ENCODE measurements around the gene PHRF1.
A peak's percentile ranks its signal among the peaks of the same experiment; 100 is the strongest.

PHRF1 gene

GRCh38 chr11:598005-598680, 21.9 kb downstream of the PHRF1 start:
- no peak for DNase-seq

DNA sequence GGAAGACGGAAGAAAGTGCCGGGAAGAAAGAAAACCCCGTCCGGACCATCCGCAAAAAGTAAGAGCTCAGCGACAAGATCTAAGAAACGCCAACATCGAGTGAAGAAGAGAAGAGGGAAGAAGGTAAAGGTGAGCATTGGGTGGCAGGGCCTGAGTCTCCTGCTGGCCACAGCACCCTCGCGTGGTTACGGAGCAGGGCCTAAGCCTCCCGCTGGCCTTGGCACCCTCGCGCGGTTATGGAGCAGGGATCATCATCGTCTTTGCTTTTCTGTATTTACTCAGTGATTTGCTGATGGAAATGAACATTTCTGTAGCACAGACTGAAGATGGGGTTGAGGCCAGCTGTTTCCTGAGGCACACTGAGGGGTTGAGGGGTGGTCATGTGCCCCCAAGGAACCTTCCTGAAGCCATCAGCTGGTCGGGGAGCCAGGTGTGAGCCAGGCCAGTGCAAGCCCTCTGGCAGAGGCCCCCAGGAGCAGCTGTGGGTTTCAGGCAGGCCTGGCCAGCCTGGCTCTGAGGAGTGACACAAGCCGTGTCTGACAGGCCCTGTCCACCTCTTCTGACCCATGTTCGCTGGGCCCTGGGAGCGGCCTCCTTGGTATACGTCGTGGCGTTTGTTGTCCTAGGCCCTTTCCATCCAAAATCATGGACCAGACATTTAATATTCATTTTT, 25.4 kb downstream of the PHRF1 start:
- DNase-seq, result no peak

DNA sequence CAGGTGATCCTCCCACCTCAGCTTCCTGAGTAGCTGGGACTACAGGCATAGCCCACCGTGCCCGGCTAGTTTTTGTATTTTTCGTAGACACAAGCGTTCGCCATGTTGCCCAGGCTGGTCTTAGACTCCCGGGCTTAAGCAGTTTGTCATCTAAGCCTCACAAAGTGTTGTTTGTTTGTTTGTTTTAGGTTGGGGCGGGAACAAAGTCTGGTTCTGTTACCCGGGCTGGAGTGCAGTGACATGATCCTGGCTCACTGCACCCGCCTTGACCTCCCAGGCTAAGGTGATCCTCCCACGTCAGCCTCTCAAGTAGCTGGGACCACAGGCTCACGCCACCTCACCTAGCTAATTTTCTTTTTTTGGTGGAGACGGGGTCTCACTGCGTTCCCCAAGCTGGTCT, 26.9 kb downstream of the PHRF1 start:
- no peak for DNase-seq

DNA sequence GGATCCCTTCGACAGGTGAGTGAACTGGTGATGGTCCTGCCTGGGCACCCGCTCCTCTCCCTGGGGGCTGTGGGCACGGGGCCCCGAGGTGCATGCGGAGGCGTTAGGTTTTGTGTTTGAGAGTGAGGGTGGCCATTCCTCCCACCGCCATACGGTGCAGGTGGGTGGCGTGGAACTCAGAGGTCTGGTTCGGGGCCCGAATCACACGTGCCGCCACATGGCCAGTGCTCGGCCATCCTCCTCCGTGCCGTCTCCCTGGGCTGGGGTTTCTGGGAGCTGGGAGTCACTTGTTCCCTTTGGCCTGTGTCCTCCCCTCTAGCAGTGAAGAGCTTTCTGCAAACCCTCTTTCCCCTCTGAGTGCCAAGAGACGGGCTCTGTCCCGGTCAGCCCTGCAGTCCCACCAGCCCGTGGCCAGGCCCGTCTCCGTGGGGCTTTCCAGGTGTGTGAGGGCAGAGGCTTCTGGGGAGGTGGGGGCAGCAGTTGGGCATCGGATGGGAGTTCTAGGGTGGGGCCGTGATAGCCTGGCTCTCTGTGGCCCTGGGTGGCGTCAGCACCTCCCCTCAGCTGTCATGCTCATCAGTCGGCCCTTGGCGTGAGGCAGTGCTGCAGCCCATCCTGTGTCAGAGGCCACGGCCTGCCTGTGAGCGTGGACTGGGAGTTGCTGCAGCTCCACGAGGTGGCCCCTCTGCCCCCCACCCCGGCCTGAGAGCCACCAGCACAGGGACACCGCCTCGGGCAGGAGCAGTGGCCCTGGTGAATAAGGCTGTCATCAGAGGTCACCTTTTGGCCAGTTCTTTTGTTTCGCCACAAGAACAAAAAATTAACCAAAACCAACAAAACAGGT, 29.2 kb downstream of the PHRF1 start:
- DNase-seq, result no peak

DNA sequence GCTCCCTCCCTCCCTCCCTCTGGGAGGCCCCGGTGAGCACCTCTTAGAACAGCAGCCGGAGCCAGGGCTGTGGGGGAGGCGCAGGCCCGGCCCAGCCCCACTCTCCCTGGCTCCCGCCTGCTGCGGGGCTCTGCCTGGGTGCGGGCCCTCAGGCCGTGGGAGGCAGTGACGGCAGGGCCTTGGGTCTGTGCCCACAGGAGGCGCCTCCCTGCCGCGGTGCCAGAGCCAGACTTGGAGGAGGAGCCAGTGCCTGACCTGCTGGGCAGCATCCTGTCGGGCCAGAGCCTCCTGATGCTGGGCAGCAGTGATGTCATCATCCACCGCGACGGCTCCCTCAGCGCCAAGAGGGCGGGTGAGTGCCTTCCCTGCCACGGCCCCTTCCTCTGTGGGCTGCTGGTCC, 30.0 kb downstream of the PHRF1 start:
- no peak for DNase-seq

GRCh38 chr11:607020-607780, 30.9 kb downstream of the PHRF1 start:
- no peak for DNase-seq

DNA sequence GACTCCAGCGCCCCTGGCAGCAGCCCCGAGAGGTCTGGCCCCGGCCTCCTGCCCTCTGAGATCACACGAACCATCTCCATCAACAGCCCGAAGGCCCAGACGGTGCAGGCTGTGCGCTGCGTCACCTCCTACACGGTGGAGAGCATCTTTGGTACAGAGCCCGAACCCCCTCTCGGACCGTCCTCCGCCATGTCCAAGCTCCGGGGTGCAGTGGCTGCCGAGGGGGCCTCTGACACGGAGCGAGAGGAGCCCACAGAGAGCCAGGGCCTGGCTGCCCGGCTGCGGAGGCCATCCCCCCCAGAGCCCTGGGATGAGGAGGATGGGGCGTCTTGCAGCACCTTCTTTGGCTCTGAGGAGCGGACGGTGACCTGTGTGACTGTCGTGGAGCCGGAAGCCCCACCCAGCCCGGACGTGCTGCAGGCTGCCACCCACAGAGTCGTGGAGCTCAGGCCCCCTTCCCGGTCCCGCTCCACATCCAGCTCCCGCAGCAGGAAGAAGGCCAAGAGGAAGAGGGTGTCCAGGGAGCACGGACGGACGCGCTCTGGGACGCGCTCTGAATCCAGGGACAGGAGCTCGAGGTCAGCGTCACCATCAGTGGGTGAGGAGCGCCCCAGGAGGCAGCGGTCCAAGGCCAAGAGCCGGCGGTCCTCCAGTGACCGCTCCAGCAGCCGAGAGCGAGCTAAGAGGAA, 31.8 kb downstream of the PHRF1 start:
- DNase-seq, result no peak

- DNase-seq, result no peak
These were observed 32.6 kb downstream of the PHRF1 start for GRCh38 chr11:608791-609251.

DNA sequence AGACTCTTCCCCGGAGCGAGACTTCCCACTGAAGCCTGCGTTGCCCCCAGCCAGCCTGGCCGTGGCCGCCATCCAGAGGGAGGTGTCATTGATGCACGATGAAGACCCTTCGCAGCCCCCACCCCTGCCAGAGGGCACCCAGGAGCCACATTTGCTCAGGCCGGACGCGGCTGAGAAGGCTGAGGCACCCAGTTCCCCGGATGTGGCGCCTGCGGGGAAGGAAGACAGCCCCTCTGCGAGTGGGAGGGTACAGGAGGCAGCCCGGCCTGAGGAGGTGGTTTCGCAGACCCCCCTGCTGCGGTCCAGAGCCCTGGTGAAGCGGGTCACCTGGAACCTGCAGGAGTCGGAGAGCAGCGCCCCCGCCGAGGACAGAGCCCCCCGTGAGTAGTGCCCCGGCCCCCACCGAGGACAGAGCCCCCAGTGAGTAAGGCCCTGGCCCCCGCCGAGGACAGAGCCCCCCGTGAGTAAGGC, 33.1 kb downstream of the PHRF1 start:
- DNase-seq, result no peak

DNA sequence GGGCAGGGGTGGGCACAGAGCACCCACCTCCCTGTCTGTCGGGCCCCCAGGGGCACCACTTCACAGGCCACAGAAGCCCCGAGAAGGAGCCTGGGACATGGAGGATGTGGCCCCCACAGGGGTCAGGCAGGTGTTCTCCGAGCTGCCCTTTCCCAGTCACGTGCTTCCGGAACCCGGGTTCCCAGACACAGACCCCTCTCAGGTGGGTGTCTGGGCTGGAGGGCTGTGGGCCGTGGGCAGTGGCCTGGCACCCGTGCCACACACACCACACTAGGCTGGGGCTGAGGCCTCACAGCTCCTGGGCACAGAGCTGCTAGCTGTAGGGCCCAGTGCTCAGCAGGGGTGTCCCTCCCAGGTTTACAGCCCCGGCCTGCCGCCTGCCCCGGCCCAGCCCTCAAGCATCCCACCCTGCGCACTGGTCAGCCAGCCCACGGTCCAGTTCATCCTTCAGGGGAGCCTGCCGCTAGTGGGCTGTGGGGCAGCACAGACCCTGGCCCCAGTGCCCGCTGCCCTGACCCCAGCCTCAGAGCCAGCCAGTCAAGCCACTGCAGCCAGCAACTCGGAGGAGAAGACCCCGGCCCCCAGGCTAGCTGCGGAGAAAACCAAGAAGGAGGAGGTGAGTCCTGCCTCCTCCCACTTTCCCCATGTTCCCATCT, 34.0 kb downstream of the PHRF1 start:
- no peak for DNase-seq

DNA sequence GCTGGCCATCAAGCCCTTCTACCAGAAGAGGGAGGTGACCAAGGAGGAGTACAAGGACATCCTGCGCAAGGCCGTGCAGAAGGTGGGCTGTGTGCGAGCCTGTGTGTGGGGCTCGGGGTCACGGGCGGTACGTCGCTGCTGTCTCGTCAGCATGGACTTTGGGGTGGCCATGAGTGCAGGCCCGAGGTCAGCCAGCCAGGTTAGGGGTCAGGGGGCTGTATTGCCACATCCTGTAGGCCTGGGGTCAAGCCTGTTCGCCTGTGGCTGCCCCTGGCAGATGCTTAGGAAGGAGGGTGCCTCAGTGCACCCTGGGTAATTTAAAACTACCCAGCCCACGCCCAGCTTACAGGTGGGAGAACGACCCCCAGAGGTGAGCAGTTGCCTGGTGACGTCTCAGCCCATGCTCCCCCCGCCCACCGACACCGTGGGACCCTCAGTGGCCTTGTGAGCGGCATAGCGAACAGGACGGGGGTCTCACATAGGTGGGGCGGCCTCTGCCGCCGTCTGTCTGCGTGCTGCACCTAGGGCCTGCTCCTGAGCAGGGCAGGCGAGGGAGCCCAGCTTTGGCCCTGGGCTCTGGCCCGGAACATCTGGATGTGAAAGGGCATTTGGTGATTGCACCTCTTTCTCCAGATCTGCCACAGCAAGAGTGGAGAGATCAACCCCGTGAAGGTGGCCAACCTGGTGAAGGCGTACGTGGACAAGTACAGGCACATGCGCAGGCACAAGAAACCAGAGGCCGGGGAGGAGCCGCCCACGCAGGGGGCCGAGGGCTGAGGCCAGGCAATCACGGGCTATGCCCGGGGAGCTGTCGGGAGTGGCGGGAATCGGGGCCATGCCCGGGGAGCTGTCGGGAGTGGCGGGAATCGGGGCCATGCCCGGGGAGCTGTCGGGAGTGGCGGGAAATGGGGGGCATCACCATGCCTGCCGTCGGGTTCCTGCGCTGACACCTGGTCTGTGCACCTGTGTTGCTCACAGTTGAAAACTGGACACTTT, 35.0 kb downstream of the PHRF1 start:
- DNase-seq, result no peak

- no peak for DNase-seq
These were observed 36.1 kb downstream of the PHRF1 start for GRCh38 chr11:612201-612960.

DNA sequence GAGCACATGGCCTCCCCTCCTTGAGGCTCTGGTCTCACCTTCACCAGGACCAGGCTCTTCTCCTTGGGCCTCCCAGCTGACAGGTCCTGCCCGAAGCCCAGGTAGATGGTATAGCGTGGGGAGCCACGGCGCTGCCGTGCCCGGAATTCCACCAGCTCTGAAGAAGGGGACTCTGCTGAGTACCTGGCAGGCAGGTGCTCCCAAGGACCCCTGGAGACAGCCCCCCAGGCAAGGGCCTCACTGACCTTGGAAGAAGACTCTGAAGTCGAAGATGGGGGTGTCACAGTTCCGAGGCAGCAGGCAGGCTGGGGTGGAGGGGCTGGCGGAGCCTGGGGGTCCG, 36.7 kb downstream of the PHRF1 start:
- DNase-seq, result no peak

GRCh38 chr11:613369-613968, 37.2 kb downstream of the PHRF1 start:
- no peak for DNase-seq

DNA sequence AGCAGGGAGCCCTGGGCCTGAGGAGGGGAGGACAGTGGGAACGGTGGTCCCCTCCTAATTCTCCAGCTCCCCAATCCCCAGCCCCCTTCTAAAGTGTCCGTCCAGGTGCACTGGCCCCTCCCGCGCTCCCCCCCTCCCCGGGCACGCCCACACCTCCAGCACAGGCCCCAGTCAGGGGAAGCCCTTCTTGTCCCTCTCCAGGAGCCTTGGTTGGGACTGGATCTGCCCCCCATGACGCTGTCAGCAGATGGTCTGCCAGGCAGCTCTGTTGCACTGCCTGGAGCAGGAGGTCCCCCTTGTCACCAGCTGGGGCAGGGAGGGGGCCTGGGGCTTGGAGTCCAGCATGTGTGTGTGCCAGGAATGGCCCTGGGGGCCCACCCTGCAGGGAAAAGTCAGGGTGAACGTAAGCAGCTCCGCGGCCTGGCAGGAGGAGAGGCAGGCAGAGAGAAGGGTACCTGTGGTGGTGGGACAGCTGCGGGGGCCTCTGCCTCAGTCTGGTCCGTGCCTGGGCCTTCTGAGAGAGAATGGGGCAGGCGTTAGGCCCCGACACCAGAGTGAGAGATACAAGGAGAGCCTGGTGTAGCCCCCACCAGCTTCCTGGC, 37.9 kb downstream of the PHRF1 start:
- no peak for DNase-seq

GRCh38 chr11:614623-615503, 38.6 kb downstream of the PHRF1 start:
- no peak for DNase-seq

GRCh38 chr11:615504-616319, 39.4 kb downstream of the PHRF1 start, which contains the start of gene IRF7:
Gene IRF7, minus strand, starts transcription at chr11:615950. Its CDS starts 586 bp downstream, at chr11:615364.
- DNase-seq, result peak; percentile 92

All from SIG-M5 (cell line).